Glutamatergic neuron (in vitro differentiated cells): ENCODE measurements around the gene THUMPD3. TPM values are rescaled to one million over a fixed set of nuclear protein-coding genes. Genes with fewer than 3 reads are reported as not detected.

Source experiments
- DNase-seq: peaks from one replicate; pipeline ENCODE4 v3.0.0; 2022
- H3K27ac Mint-ChIP-seq: one replicate; pipeline ENCODE4 v1.8.0; 2020; ENCODE audit warnings: mild to moderate bottlenecking, mixed read lengths, inconsistent platforms; ENCODE audit not compliant: unreplicated experiment
- H3K27me3 Mint-ChIP-seq: one replicate; pipeline ENCODE4 v1.8.0; 2020; ENCODE audit warnings: mild to moderate bottlenecking, moderate library complexity, mixed read lengths, inconsistent platforms; ENCODE audit not compliant: unreplicated experiment
- H3K36me3 Mint-ChIP-seq: one replicate; pipeline ENCODE4 v1.8.0; 2020; ENCODE audit warnings: mild to moderate bottlenecking, mixed read lengths, inconsistent platforms; ENCODE audit not compliant: unreplicated experiment
- H3K4me1 Mint-ChIP-seq: one replicate; pipeline ENCODE4 v1.8.0; 2020; ENCODE audit warnings: mild to moderate bottlenecking, low read depth, mixed read lengths, inconsistent platforms; ENCODE audit not compliant: unreplicated experiment
- H3K4me3 Mint-ChIP-seq: one replicate; pipeline ENCODE4 v1.8.0; 2020; ENCODE audit warnings: mild to moderate bottlenecking, mixed read lengths, inconsistent platforms; ENCODE audit not compliant: unreplicated experiment
- H3K9me3 Mint-ChIP-seq: one replicate; pipeline ENCODE4 v1.8.0; 2020; ENCODE audit warnings: mild to moderate bottlenecking, moderate library complexity, mixed read lengths, inconsistent platforms; ENCODE audit not compliant: unreplicated experiment
- CTCF ChIP-seq: fragments of 200-600 bp; sonication (generic); IDR thresholded peaks from one replicate; pipeline ENCODE4 v1.5.0; 2021; ENCODE audit not compliant: partially characterized antibody, unreplicated experiment
- total RNA-seq: library from RNA; stranded (reverse); fragmentation: NEBNext Ultra II Directional; extraction: Animal tissue kit (Norgen Biotek cat#: 25700); gene quantifications from one replicate; pipeline ENCODE4 v1.2.1, GENCODE V29; 2021; ENCODE audit not compliant: unreplicated experiment

The THUMPD3 gene
- total RNA-seq, 1 donor from 2014 or later = 50.2 TPM

- no peaks in the 10 kb centered on the region for H3K27me3 Mint-ChIP-seq
- no peak overlapping the region for H3K27ac Mint-ChIP-seq
- no peaks in the 10 kb centered on the region for H3K36me3 Mint-ChIP-seq
- peaks cover 42% of the 10 kb centered on the region for H3K4me1 Mint-ChIP-seq
- TF ChIP-seq CTCF = no peak
- H3K4me3 Mint-ChIP-seq = no peak overlapping the region
- peaks cover 2% of the 10 kb centered on the region for H3K9me3 Mint-ChIP-seq
- DNase-seq = no peak
These were observed 45.7 kb downstream of the THUMPD3 start for GRCh38 chr3:9408546-9408945.

DNA sequence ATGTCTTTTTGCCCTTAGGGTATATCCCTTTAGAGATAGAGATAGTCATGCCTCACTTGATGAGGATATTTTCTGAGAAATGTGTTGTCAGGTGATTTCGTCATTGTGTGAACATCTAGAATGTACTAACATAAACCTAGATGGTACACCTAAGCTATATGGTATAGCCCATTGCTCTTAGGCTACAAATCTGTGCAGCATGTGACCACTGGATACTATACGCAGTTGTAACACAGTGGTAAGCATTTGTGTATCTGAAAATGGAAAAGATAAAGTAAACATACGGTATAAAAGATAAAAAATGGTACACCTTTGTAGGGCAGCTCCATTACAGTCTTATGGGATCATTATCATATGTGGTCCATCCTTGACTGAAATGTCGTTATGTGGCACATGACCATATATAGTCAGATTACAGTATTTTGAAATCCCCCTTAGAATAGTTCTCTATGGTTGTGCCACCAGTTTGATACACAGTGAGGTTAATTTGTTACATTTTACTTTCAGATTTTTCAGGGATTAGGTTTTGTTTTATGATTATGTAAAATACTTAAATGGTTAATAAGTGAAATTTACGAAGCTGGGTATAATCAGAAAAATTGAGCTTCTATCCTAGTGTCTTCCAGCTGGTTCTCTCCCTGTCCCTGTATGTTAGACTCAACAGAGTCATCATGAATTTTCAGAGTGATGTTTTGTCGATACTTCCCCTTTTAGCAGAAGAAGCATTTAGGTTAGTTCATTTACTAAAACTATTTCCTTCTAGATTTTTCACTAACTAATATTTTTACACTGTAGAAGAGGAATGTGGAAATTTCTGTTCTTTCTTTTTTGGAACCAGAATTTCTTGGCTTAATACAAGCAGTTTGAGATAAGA is 47.4 kb downstream of the THUMPD3 start:
- no peaks in the 10 kb centered on the region for H3K27me3 Mint-ChIP-seq
- peaks cover 4% of the 10 kb centered on the region for H3K9me3 Mint-ChIP-seq
- no peak for DNase-seq
- TF ChIP-seq CTCF = no peak
- H3K4me3 Mint-ChIP-seq = no peak overlapping the region
- peaks cover 36% of the 10 kb centered on the region for H3K4me1 Mint-ChIP-seq
- no peaks in the 10 kb centered on the region for H3K36me3 Mint-ChIP-seq
- no peak overlapping the region for H3K27ac Mint-ChIP-seq

- Mint-ChIP-seq H3K27me3 (no peaks in the 10 kb centered on the region), H3K4me1 (peaks cover 28% of the 10 kb centered on the region), H3K9me3 (peaks cover 4% of the 10 kb centered on the region), H3K4me3 (no peak overlapping the region), H3K36me3 (no peaks in the 10 kb centered on the region), H3K27ac (no peak overlapping the region)
- TF ChIP-seq CTCF = no peak
- no peak for DNase-seq
These were observed 48.4 kb downstream of the THUMPD3 start for GRCh38 chr3:9411302-9411701.

DNA sequence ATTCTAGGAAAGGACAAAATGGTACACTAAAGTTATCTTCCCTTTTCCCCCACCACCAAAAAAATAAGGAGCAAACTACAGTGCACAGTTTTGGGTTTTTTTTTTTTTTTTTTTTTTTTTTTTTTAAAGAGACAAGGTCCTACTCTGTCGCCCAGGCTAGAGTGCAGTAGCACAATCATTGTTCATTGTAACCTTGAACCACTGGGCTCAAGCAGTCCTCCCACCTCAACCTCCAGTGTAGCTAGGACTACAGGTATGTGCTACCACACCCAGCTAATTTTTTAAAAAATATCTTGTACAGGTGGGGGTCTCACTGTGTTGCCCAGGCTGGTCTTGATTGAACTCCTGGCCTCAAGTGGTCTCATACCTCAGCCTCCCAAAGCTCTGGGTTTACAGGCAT is 49.4 kb downstream of the THUMPD3 start:
- no peaks in the 10 kb centered on the region for H3K36me3 Mint-ChIP-seq
- no peak overlapping the region for H3K27ac Mint-ChIP-seq
- peaks cover 4% of the 10 kb centered on the region for H3K9me3 Mint-ChIP-seq
- H3K4me3 Mint-ChIP-seq = no peak overlapping the region
- H3K27me3 Mint-ChIP-seq = no peaks in the 10 kb centered on the region
- DNase-seq = no peak
- H3K4me1 Mint-ChIP-seq = peaks cover 22% of the 10 kb centered on the region
- no peak for TF ChIP-seq CTCF

GRCh38 chr3:9414826-9415225 is 52.0 kb downstream of the THUMPD3 start:
- Mint-ChIP-seq H3K27ac (no peak overlapping the region), H3K9me3 (peaks cover 4% of the 10 kb centered on the region)

More at GRCh38 chr3:9414826-9415225, 52.0 kb downstream of the THUMPD3 start:
- DNase-seq = no peak
- TF ChIP-seq CTCF = no peak
- peaks cover 17% of the 10 kb centered on the region for H3K4me1 Mint-ChIP-seq
- no peak overlapping the region for H3K4me3 Mint-ChIP-seq
- no peaks in the 10 kb centered on the region for H3K27me3 Mint-ChIP-seq
- H3K36me3 Mint-ChIP-seq = no peaks in the 10 kb centered on the region
